Measurements from ENCODE around the gene ERG. TPM values are rescaled to one million over a fixed set of nuclear protein-coding genes. Genes with fewer than 3 reads are reported as not detected.

The ERG gene
- total RNA-seq, 1 donor from 2014 or later = not detected

- Mint-ChIP-seq H3K27me3 (peaks cover 1% of the 10 kb centered on the region), H3K36me3 (ENCODE audit: insufficient read depth) (no peaks in the 10 kb centered on the region), H3K27ac (no peak overlapping the region), H3K4me3 (ENCODE audit: low read depth) (no peak overlapping the region), H3K4me1 (ENCODE audit: low read depth) (no peaks in the 10 kb centered on the region), H3K9me3 (ENCODE audit: low read depth) (no peaks in the 10 kb centered on the region)
- TF ChIP-seq CTCF (IDR thresholded peaks at IDR 0.05; ENCODE audit: unreplicated experiment) = no peak
- no peak for DNase-seq (ENCODE audit: low spot score, unreplicated experiment)
Measured at GRCh38 chr21:38440746-38441145, 57.5 kb downstream of the ERG start.

- H3K9me3 Mint-ChIP-seq (ENCODE audit: low read depth) = no peaks in the 10 kb centered on the region
- H3K36me3 Mint-ChIP-seq (ENCODE audit: insufficient read depth) = no peaks in the 10 kb centered on the region
- no peak for DNase-seq (ENCODE audit: low spot score, unreplicated experiment)
- H3K27ac Mint-ChIP-seq = no peak overlapping the region
- no peaks in the 10 kb centered on the region for H3K4me1 Mint-ChIP-seq (ENCODE audit: low read depth)
- TF ChIP-seq CTCF (IDR thresholded peaks at IDR 0.05; ENCODE audit: unreplicated experiment) = no peak
- no peaks in the 10 kb centered on the region for H3K27me3 Mint-ChIP-seq
- H3K4me3 Mint-ChIP-seq (ENCODE audit: low read depth) = no peak overlapping the region
Measured at GRCh38 chr21:38439957-38440356, 58.3 kb downstream of the ERG start.

GRCh38 chr21:38439426-38439825 is 58.9 kb downstream of the ERG start:
- no peak for TF ChIP-seq CTCF (IDR thresholded peaks at IDR 0.05; ENCODE audit: unreplicated experiment)
- no peak for DNase-seq (ENCODE audit: low spot score, unreplicated experiment)
- no peaks in the 10 kb centered on the region for H3K9me3 Mint-ChIP-seq (ENCODE audit: low read depth)
- H3K4me1 Mint-ChIP-seq (ENCODE audit: low read depth) = no peaks in the 10 kb centered on the region
- H3K27me3 Mint-ChIP-seq = no peaks in the 10 kb centered on the region
- no peaks in the 10 kb centered on the region for H3K36me3 Mint-ChIP-seq (ENCODE audit: insufficient read depth)
- H3K27ac Mint-ChIP-seq = no peak overlapping the region
- H3K4me3 Mint-ChIP-seq (ENCODE audit: low read depth) = no peak overlapping the region

DNA sequence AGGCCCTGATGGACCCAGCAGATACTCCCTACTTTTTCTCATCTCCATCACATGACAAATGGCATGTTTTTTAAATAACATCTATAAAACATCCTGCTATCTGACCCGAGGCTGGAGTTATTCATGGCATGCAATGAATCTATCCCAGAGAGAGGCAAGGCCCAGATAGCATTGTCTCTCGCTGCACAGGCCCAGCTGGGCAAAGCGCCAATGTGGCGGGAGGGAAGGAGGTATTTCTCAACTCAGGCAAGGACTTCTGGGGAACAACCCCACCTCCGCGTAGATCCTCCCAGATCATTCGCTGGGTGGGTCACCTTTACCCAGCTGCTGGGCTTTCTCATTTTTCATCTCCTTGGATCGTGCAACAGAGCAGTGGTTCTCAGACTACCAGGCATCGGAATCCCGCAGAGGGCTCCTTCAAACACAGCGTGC is 59.8 kb downstream of the ERG start:
- H3K4me3 Mint-ChIP-seq (ENCODE audit: low read depth) = no peak overlapping the region
- no peak overlapping the region for H3K27ac Mint-ChIP-seq
- H3K4me1 Mint-ChIP-seq (ENCODE audit: low read depth) = no peaks in the 10 kb centered on the region
- H3K27me3 Mint-ChIP-seq = no peaks in the 10 kb centered on the region
- no peak for DNase-seq (ENCODE audit: low spot score, unreplicated experiment)
- H3K36me3 Mint-ChIP-seq (ENCODE audit: insufficient read depth) = no peaks in the 10 kb centered on the region
- TF ChIP-seq CTCF (IDR thresholded peaks at IDR 0.05; ENCODE audit: unreplicated experiment) = no peak
- H3K9me3 Mint-ChIP-seq (ENCODE audit: low read depth) = no peaks in the 10 kb centered on the region

DNA sequence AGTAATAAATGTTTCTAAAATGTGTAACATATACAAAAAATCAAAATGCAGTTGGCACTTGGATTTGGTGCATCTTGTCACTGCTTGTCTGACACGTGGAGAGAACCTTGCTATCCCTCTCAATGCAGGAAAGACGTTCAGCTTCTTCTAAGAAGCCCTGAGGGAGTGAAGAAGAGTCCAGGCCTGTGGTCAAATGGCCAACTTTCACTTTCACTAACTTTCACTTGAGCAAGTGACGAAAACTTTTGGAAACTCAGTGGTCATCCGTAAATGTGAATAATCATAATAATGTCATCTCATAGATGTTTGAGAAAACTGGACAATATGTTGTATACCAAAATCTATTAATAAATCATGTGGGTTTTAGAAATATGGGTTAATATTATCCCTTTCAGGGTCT is 61.9 kb downstream of the ERG start:
- Mint-ChIP-seq H3K27me3 (no peaks in the 10 kb centered on the region), H3K4me1 (ENCODE audit: low read depth) (no peaks in the 10 kb centered on the region), H3K27ac (no peak overlapping the region), H3K36me3 (ENCODE audit: insufficient read depth) (no peaks in the 10 kb centered on the region), H3K4me3 (ENCODE audit: low read depth) (no peak overlapping the region), H3K9me3 (ENCODE audit: low read depth) (no peaks in the 10 kb centered on the region)
- TF ChIP-seq CTCF (IDR thresholded peaks at IDR 0.05; ENCODE audit: unreplicated experiment) = no peak
- DNase-seq (ENCODE audit: low spot score, unreplicated experiment) = no peak
